Fibroblast of gingiva (primary cell): ENCODE data around the gene FBXL14.

Source experiments
- DNase-seq: peaks from one replicate; pipeline ENCODE4 v3.0.0-alpha.2; 2011; ENCODE audit warnings: low read depth

The FBXL14 gene

GRCh38 chr12:1593174-1594005 lies 991 bp downstream of the FBXL14 start:
- no peak for DNase-seq

GRCh38 chr12:1592444-1593173 lies 1.8 kb downstream of the FBXL14 start:
- DNase-seq, result peak; percentile 55

- DNase-seq, result no peak
Observed at GRCh38 chr12:1591543-1591942, 2.8 kb downstream of the FBXL14 start.

- DNase-seq, result no peak
Observed at GRCh38 chr12:1591034-1591433, 3.3 kb downstream of the FBXL14 start.

GRCh38 chr12:1590221-1590979 lies 4.0 kb downstream of the FBXL14 start:
- peak; percentile 50 for DNase-seq

GRCh38 chr12:1588575-1588947 lies 5.8 kb downstream of the FBXL14 start:
- DNase-seq, result no peak

GRCh38 chr12:1587927-1588574 lies 6.3 kb downstream of the FBXL14 start:
- DNase-seq, result no peak

GRCh38 chr12:1584326-1584725 lies 10.1 kb downstream of the FBXL14 start:
- no peak for DNase-seq

DNA sequence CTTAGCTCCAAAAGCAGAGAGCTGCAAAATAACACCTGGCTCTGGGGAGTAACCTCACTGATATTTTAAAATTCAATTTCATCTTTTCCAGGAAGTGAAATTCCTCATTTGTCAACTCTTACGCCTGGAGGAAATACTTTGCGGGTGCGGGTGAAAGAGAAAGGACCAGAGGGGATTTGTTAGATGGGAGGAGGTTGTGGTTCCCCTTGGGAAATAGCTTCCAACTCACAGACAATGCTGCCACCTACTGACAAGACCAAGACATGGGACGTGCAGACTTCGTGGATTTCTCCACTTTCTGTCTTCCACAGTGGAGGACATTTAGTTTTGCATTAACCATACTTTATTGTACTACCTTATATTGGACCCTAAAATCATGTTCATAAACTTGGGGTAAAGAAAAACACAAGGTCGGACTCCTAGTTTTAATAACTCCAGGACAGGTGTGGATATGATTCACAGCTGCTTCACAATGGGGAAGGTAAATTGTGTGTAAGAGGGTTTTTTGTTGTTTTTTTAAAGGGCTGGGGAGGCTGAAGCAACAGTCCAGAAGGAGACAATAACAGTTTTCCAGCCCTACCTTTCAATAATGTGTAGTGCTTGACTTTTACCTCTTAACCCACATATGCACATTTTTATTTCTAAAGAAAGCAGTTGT lies 10.8 kb downstream of the FBXL14 start:
- DNase-seq, result peak; percentile 86

GRCh38 chr12:1582709-1583050 lies 11.7 kb downstream of the FBXL14 start:
- no peak for DNase-seq

DNA sequence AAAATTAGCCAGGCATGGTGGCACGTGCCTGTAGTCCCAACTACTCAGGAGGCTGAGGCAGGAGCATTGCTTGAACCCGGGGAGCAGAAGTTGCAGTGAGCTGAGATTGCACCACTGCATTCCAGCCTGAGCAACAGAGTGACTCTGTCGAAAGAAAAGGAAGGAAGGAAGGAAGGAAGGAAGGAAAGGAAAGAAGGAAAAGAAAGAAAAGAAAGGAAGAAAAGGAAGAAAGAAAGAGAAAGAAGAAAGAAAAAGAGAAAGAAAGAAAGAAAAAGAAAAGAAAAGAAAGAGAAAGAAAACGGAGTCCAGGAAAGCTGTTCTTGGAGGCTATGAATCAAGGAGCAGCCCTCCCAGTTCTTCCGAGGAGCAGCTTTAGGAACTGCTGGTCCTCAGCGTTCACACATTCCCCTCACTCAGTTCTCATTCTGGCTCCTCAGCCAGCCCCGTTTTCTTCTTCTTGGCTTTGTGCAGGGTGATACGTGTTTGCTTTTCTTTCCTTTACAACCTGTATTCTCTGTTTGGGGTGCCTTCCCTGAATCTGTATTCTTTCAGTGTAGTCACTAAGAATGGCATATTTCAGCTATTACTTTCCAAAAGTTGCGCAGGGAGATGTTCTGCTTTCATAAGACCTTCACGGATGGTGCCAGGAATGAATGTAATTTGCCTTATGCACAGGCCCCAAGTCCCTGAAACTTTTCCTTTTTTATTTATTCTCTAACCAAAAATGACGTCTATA lies 12.2 kb downstream of the FBXL14 start:
- peak; percentile 90 for DNase-seq

GRCh38 chr12:1580526-1580925 lies 13.9 kb downstream of the FBXL14 start:
- no peak for DNase-seq

DNA sequence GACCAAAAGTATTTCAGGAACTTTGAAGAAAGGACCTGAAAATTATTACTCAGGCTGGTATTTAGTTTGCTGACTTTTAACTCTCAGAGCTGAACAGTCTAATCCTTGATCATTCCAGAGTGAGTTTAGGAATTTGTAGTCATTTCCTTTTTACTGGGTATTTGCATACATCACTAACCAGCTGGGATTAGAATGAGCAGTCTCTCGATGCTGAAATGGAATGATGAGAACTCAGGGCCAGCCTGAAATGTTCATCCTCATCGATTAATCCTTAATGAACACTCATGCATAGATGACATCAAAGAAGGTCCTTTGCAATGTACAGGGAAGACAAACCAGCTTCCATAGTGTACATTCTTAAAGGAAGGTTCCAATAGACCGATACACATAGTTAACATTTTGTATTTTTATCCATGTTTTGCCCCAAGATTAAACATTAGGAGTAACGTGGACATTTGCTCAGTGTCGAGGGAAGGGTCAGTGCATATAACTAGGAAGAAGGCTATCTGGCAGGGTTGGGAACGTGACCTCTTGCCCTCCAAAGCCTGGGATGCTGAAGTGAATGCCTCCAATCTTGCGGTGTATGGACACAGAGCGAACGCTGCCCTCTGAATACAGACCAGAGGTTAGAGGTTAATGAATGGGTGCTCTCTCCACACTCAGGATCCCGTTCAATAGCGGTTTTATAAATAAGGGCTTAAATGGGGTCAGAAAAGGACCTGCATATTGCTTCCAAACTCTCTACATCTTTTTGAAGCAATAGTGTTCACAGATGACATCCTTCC lies 14.5 kb downstream of the FBXL14 start:
- DNase-seq, result no peak

GRCh38 chr12:1576410-1577241 lies 17.8 kb downstream of the FBXL14 start:
- DNase-seq, result no peak

- DNase-seq, result no peak
Observed at GRCh38 chr12:1575408-1576401, 18.7 kb downstream of the FBXL14 start.

DNA sequence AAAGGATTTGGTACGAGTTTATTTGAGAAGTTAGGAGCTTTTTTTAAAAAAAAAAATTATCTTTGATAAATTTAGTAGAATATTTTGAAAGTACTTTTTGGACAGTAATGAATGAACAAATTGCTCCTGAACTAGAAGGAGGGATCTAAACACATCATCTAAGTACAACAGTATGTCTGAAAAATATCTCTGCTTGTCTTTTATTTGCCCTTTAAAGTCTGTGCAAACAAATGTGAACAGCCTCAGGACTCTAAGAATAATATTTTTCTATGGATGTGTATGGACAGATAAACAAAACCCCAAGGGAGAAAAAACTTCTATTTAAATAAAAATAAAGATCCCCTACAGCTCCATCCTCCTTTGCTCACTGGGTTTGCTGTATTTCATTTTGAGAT lies 19.5 kb downstream of the FBXL14 start:
- no peak for DNase-seq

DNA sequence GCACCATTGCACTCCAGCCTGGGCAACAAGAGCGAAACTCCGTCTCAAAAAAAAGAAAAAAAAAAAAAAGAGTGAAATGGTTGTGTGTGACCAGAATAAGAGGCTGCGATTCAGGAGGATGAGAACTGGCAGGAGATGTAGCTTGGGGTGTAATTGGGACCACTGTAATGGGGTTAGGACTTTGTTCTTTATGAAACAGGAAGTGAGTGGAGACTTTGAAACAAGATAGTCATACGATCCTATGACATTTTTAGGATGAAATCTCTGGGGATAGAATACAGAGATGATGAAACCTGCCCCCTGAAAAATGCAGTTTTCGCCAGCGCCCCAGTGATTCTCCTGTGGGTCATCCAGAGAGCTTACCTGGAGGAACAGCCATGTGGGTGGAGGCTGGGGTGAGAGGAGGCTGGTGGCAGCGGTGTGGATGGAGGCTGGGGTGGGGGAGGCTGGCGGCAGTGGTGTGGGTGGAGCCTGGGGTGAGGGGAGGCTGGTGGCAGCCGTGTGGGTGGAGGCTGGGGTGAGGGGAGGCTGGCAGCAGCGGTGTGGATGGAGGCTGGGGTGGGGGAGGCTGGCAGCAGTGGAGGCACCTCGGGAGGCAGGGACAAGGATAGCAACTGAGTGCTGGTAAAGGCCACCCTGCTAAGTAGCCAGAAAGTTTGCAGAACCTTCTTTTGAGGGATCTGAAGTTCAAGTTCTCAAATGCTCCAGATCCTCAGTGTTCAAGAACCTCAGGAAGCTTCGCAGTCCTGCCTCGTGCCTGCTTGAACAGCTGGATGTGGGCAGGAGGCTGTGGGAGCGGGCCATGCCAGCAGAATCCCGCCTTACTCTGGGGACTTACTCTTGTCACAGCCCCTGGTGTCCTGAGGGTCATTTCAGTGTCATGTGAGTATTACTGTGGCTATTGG lies 20.2 kb downstream of the FBXL14 start:
- no peak for DNase-seq
